GM23338 (cell line): ENCODE results near the gene TMC3. TPM values are rescaled to one million over a fixed set of nuclear protein-coding genes. Genes with fewer than 3 reads are reported as not detected.
A peak's percentile ranks its signal among the peaks of the same experiment; 100 is the strongest.

Experiments
- ATAC-seq: fragments of 200-7000 bp; cut with Tn5 transposase; 3 replicates; pipeline ENCODE4 v1.9.1; 2020
- DNase-seq: peaks from one replicate; pipeline ENCODE4 v3.0.0-alpha.2; 2015; ENCODE audit warnings: low spot score
- H2AFZ ChIP-seq: fragments of 200-600 bp; sonication (generic); 2 replicates; pipeline ENCODE4 v1.8.0; 2016; ENCODE audit warnings: antibody characterized with exemption, mild to moderate bottlenecking, moderate library complexity
- H3F3A ChIP-seq: fragments of 200-600 bp; sonication (generic); replicated peaks from 2 replicates; pipeline ENCODE4 v1.8.0; 2017; ENCODE audit warnings: antibody characterized with exemption, mixed run types, low read depth
- H3K27ac ChIP-seq: fragments of 200-600 bp; sonication (generic); 2 replicates; pipeline ENCODE4 v1.6.1; 2016; ENCODE audit warnings: low read depth
- H3K27me3 ChIP-seq: fragments of 200-600 bp; sonication (generic); 2 replicates; pipeline ENCODE4 v1.8.0; 2016; ENCODE audit warnings: mild to moderate bottlenecking, mixed run types, moderate library complexity; ENCODE audit not compliant: insufficient read depth
- H3K36me3 ChIP-seq: fragments of 200-600 bp; sonication (generic); 2 replicates; pipeline ENCODE4 v1.8.0; 2016; ENCODE audit warnings: mild to moderate bottlenecking; ENCODE audit not compliant: insufficient read depth
- H3K4me1 ChIP-seq: fragments of 200-600 bp; sonication (generic); 2 replicates; pipeline ENCODE4 v1.8.0; 2016; ENCODE audit warnings: mild to moderate bottlenecking, moderate library complexity; ENCODE audit not compliant: insufficient read depth
- H3K4me2 ChIP-seq: fragments of 200-600 bp; sonication (generic); 2 replicates; pipeline ENCODE4 v1.7.1; 2017; ENCODE audit warnings: mixed run types
- H3K4me3 ChIP-seq: fragments of 200-600 bp; sonication (generic); 2 replicates; pipeline ENCODE4 v1.6.1; 2016; ENCODE audit warnings: mixed run types
- H3K79me2 ChIP-seq: fragments of 200-600 bp; sonication (generic); replicated peaks from 2 replicates; pipeline ENCODE4 v1.8.0; 2017; ENCODE audit warnings: mild to moderate bottlenecking; ENCODE audit not compliant: insufficient read depth
- H3K9me2 ChIP-seq: fragments of 200-600 bp; sonication (generic); 2 replicates; pipeline ENCODE4 v1.8.0; 2017; ENCODE audit not compliant: insufficient read depth
- H4K20me1 ChIP-seq: fragments of 200-600 bp; sonication (generic); replicated peaks from 2 replicates; pipeline ENCODE4 v1.8.0; 2017; ENCODE audit warnings: mild to moderate bottlenecking; ENCODE audit not compliant: insufficient read depth
- H3K27ac Mint-ChIP-seq: 2 replicates; pipeline ENCODE4 v1.8.0; 2020; ENCODE audit warnings: inconsistent platforms, mild to moderate bottlenecking, moderate library complexity, mixed read lengths
- H3K27me3 Mint-ChIP-seq: 3 replicates; pipeline ENCODE4 v1.8.0; 2022; ENCODE audit warnings: low read depth, mild to moderate bottlenecking, moderate library complexity, mixed read lengths, inconsistent platforms; ENCODE audit not compliant: insufficient read depth, poor library complexity
- H3K36me3 Mint-ChIP-seq: 3 replicates; pipeline ENCODE4 v1.8.0; 2021; ENCODE audit warnings: low read depth, mild to moderate bottlenecking, inconsistent platforms, moderate library complexity, mixed read lengths
- H3K4me1 Mint-ChIP-seq: 3 replicates; pipeline ENCODE4 v1.8.0; 2020; ENCODE audit warnings: mild to moderate bottlenecking, inconsistent platforms, mixed read lengths
- H3K4me3 Mint-ChIP-seq: 3 replicates; pipeline ENCODE4 v1.8.0; 2021; ENCODE audit warnings: moderate library complexity, mild to moderate bottlenecking, inconsistent platforms, mixed read lengths
- H3K9me3 Mint-ChIP-seq: 3 replicates; pipeline ENCODE4 v1.8.0; 2020; ENCODE audit warnings: moderate library complexity, mild to moderate bottlenecking, inconsistent platforms, mixed read lengths
- CREB1 ChIP-seq: fragments of 250-450 bp; sonication (Bioruptor Pico); IDR thresholded peaks from 2 replicates; pipeline ENCODE4 v1.5.0; 2020; ENCODE audit warnings: low read depth, mild to moderate bottlenecking, moderate library complexity
- EZH2phosphoT487 ChIP-seq: fragments of 200-600 bp; sonication (generic); IDR thresholded peaks from one replicate; pipeline ENCODE4 v1.8.1; 2018; ENCODE audit warnings: antibody characterized with exemption; ENCODE audit not compliant: unreplicated experiment
- NANOG ChIP-seq: IDR thresholded peaks from 2 replicates; pipeline ENCODE4 v1.6.1; 2016; ENCODE audit warnings: antibody characterized with exemption, borderline replicate concordance
- POLR2AphosphoS5 ChIP-seq: IDR thresholded peaks from 2 replicates; pipeline ENCODE4 v1.6.1; 2016; ENCODE audit warnings: antibody characterized with exemption, low read depth
- STAT1 ChIP-seq: IDR thresholded peaks from one replicate; pipeline ENCODE4 v1.6.1; 2016; ENCODE audit warnings: antibody characterized with exemption; ENCODE audit not compliant: unreplicated experiment
- ZNF331 ChIP-seq: fragments of 250-450 bp; sonication (Bioruptor Pico); IDR thresholded peaks from 2 replicates; pipeline ENCODE4 v1.5.0; 2020; ENCODE audit warnings: low read depth, mild to moderate bottlenecking, moderate library complexity
- polyA plus RNA-seq: library from polyadenylated mRNA; unstranded; fragments of >200 nt; fragmentation: Nextera tagmentation; extraction: Ambion mirVana; gene quantifications from 2 replicates; pipeline ENCODE4 v1.2.1, GENCODE V29; 2016
- total RNA-seq: library from RNA; depleted of rRNA; stranded (reverse); fragments of >200 nt; shearing (Covaris generic); gene quantifications from 2 replicates; pipeline ENCODE4 v1.2.3, GENCODE V29; 2014
- TF ChIP-seq, protein P1 (sequence below): IDR thresholded peaks from one replicate; pipeline ENCODE4 v1.6.1; 2018; ENCODE audit warnings: antibody characterized with exemption; ENCODE audit not compliant: unreplicated experiment
- TF ChIP-seq, protein P2 (sequence below), 2 experiments: fragments of 200-600 bp in 1 of 2; sonication (generic) in 1 of 2; conservative IDR thresholded peaks; 2 replicates each; pipeline versions ENCODE4 v1.5.1 to v1.6.1; 2016 to 2017; ENCODE audit warnings: antibody characterized with exemption in 2 of 2, low read depth in 2 of 2, mild to moderate bottlenecking in 2 of 2, moderate library complexity in 1 of 2

TMC3 gene
- total and polyA plus RNA-seq, 2 experiments from 2014 or later = 0.10 TPM; not detected in 1

DNA sequence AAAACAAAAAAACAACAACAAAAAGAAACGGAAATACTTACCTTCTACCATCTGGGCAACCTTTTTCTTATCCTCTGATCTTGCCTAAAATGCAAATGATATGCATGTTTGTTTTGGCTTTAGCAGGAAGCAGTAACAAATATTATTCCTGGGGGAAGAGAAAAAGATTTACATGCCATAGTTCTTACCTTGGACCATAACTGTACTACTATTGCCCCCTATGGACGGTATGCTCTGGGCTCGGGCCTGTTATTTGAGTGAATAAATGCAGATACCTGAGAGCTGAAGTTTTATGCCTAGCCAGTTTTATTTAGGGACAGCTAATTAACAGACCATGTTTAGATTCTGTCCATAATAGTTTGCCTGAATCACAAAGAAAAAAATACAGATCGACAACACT, 37.4 kb downstream of the TMC3 start:
- no peaks in the 10 kb centered on the region for H3K36me3 ChIP-seq
- Mint-ChIP-seq H3K4me1 (no peaks in the 10 kb centered on the region; the same call in 2 of the 3 replicates), H3K36me3 (no peaks in the 10 kb centered on the region), H3K27me3 (peaks cover 4% of the 10 kb centered on the region), H3K27ac (no peak overlapping the region), H3K9me3 (no peaks in the 10 kb centered on the region), H3K4me3 (no peak overlapping the region)
- ATAC-seq (no peak), DNase-seq (peak; percentile 28)
- no peaks in the 10 kb centered on the region for H3K9me2 ChIP-seq
- no peaks in the 10 kb centered on the region for H3F3A ChIP-seq
- no peak overlapping the region for H3K4me3 ChIP-seq
- no peak overlapping the region for H2AFZ ChIP-seq
- no peaks in the 10 kb centered on the region for H3K27me3 ChIP-seq
- no peaks in the 10 kb centered on the region for H3K4me1 ChIP-seq
- H3K27ac ChIP-seq = no peak overlapping the region
- H3K4me2 ChIP-seq = no peak overlapping the region
- no peaks in the 10 kb centered on the region for H3K79me2 ChIP-seq
- TF ChIP-seq EZH2phosphoT487 = no peak
- no peak for TF ChIP-seq ZNF331 (CRISPR knock-in tag)
- TF ChIP-seq, protein P1, sequence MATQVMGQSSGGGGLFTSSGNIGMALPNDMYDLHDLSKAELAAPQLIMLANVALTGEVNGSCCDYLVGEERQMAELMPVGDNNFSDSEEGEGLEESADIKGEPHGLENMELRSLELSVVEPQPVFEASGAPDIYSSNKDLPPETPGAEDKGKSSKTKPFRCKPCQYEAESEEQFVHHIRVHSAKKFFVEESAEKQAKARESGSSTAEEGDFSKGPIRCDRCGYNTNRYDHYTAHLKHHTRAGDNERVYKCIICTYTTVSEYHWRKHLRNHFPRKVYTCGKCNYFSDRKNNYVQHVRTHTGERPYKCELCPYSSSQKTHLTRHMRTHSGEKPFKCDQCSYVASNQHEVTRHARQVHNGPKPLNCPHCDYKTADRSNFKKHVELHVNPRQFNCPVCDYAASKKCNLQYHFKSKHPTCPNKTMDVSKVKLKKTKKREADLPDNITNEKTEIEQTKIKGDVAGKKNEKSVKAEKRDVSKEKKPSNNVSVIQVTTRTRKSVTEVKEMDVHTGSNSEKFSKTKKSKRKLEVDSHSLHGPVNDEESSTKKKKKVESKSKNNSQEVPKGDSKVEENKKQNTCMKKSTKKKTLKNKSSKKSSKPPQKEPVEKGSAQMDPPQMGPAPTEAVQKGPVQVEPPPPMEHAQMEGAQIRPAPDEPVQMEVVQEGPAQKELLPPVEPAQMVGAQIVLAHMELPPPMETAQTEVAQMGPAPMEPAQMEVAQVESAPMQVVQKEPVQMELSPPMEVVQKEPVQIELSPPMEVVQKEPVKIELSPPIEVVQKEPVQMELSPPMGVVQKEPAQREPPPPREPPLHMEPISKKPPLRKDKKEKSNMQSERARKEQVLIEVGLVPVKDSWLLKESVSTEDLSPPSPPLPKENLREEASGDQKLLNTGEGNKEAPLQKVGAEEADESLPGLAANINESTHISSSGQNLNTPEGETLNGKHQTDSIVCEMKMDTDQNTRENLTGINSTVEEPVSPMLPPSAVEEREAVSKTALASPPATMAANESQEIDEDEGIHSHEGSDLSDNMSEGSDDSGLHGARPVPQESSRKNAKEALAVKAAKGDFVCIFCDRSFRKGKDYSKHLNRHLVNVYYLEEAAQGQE = no peak
- TF ChIP-seq, protein P2, sequence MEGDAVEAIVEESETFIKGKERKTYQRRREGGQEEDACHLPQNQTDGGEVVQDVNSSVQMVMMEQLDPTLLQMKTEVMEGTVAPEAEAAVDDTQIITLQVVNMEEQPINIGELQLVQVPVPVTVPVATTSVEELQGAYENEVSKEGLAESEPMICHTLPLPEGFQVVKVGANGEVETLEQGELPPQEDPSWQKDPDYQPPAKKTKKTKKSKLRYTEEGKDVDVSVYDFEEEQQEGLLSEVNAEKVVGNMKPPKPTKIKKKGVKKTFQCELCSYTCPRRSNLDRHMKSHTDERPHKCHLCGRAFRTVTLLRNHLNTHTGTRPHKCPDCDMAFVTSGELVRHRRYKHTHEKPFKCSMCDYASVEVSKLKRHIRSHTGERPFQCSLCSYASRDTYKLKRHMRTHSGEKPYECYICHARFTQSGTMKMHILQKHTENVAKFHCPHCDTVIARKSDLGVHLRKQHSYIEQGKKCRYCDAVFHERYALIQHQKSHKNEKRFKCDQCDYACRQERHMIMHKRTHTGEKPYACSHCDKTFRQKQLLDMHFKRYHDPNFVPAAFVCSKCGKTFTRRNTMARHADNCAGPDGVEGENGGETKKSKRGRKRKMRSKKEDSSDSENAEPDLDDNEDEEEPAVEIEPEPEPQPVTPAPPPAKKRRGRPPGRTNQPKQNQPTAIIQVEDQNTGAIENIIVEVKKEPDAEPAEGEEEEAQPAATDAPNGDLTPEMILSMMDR (conservative IDR thresholded peaks at IDR 0.05; ENCODE audit: low read depth in 2 of 2) = peak; percentile 37 to 44
- TF ChIP-seq POLR2AphosphoS5 = no peak
- TF ChIP-seq STAT1 = no peak
- no peak for TF ChIP-seq NANOG
- TF ChIP-seq CREB1 (CRISPR knock-in tag) = no peak
- H4K20me1 ChIP-seq = no peaks in the 10 kb centered on the region

DNA sequence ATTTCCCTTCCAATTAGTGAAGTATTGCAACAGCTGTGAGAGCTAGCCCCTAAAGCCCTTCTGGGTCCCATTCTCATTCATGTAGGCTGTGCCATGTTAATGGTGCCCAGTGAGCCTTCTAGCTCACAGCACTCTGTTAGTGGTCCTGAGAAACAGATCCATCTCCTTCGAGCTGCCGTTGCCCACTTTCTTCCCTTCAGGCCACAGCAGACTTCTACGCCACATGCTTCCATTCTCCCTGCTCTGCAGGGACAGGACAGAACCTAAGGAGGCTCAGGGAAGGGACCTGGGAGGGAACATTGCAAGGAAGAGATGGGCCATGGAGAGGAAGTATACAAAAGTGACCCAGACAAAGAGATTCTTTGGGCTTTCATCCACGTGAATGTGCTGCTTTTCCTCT, 38.4 kb downstream of the TMC3 start:
- Mint-ChIP-seq H3K9me3 (no peaks in the 10 kb centered on the region), H3K36me3 (no peaks in the 10 kb centered on the region), H3K27ac (no peak overlapping the region), H3K27me3 (peaks cover 6% of the 10 kb centered on the region), H3K4me1 (no peaks in the 10 kb centered on the region; the same call in 2 of the 3 replicates), H3K4me3 (no peak overlapping the region)
- Histone ChIP-seq H3K4me3 (no peak overlapping the region), H3F3A (no peaks in the 10 kb centered on the region), H3K9me2 (no peaks in the 10 kb centered on the region), H3K36me3 (no peaks in the 10 kb centered on the region), H3K27ac (no peak overlapping the region), H3K4me1 (no peaks in the 10 kb centered on the region), H2AFZ (no peak overlapping the region), H3K79me2 (no peaks in the 10 kb centered on the region), H4K20me1 (no peaks in the 10 kb centered on the region), H3K27me3 (no peaks in the 10 kb centered on the region), H3K4me2 (no peak overlapping the region)
- no peak for ATAC-seq
- DNase-seq = no peak
- TF ChIP-seq ZNF331 (CRISPR knock-in tag) (no peak), NANOG (no peak), EZH2phosphoT487 (no peak), POLR2AphosphoS5 (no peak)
- TF ChIP-seq, protein P1 = no peak
